ENCODE results near the gene SAYSD1. TPM values are rescaled to one million over a fixed set of nuclear protein-coding genes. Genes with fewer than 3 reads are reported as not detected.
A peak's percentile ranks its signal among the peaks of the same experiment; 100 is the strongest.

The SAYSD1 gene
- total RNA-seq, 1 donor from 2014 or later: 14.0 TPM

- DNase-seq: no peak
These were observed 7.3 kb downstream of the SAYSD1 start for GRCh38 chr6:39107641-39108040.

- no peak for DNase-seq
These were observed 8.0 kb downstream of the SAYSD1 start for GRCh38 chr6:39107034-39107433.

GRCh38 chr6:39104528-39104927 lies 10.5 kb downstream of the SAYSD1 start:
- no peak for DNase-seq

GRCh38 chr6:39102821-39103136 lies 12.2 kb downstream of the SAYSD1 start:
- DNase-seq: no peak

GRCh38 chr6:39102071-39102820 lies 12.7 kb downstream of the SAYSD1 start:
- DNase-seq: peak; percentile 14

GRCh38 chr6:39100358-39100757 lies 14.6 kb downstream of the SAYSD1 start:
- DNase-seq: no peak

- DNase-seq: no peak
These were observed 19.4 kb downstream of the SAYSD1 start for GRCh38 chr6:39095578-39095977.

- DNase-seq: no peak
These were observed 21.8 kb downstream of the SAYSD1 start for GRCh38 chr6:39093149-39093708.

- no peak for DNase-seq
These were observed 22.9 kb downstream of the SAYSD1 start for GRCh38 chr6:39092124-39092523.

GRCh38 chr6:39091220-39091619 lies 23.8 kb downstream of the SAYSD1 start:
- DNase-seq: no peak

GRCh38 chr6:39090036-39090435 lies 24.9 kb downstream of the SAYSD1 start:
- DNase-seq: peak; percentile 38

- DNase-seq: peak; percentile 48
These were observed 26.7 kb downstream of the SAYSD1 start for GRCh38 chr6:39088331-39088730.

GRCh38 chr6:39087197-39087596 lies 27.8 kb downstream of the SAYSD1 start:
- DNase-seq: no peak

GRCh38 chr6:39086711-39087110 lies 28.3 kb downstream of the SAYSD1 start:
- DNase-seq: no peak

- no peak for DNase-seq
These were observed 28.7 kb downstream of the SAYSD1 start for GRCh38 chr6:39086294-39086693.

GRCh38 chr6:39085129-39085797 lies 29.7 kb downstream of the SAYSD1 start:
- no peak for DNase-seq

GRCh38 chr6:39084506-39084905 lies 30.5 kb downstream of the SAYSD1 start:
- DNase-seq: no peak

- no peak for DNase-seq
These were observed 31.8 kb downstream of the SAYSD1 start for GRCh38 chr6:39083231-39083634.

GRCh38 chr6:39082310-39082709 lies 32.7 kb downstream of the SAYSD1 start:
- DNase-seq: no peak

- no peak for DNase-seq
These were observed 34.6 kb downstream of the SAYSD1 start for GRCh38 chr6:39080246-39080875.

GRCh38 chr6:39079197-39080125 lies 35.5 kb downstream of the SAYSD1 start:
- no peak for DNase-seq

GRCh38 chr6:39078695-39079094 lies 36.3 kb downstream of the SAYSD1 start:
- DNase-seq: no peak
